Endothelial cell of umbilical vein (primary cell): ENCODE data around the gene STAT1.

ENCODE experiments used
- CTCF ChIP-seq, 2 donors: IDR thresholded peaks; 1 replicate in 1 of 2; 2 replicates in 1 of 2; pipeline ENCODE4 v1.5.1; 2011; ENCODE audit warnings: low read length in 2 of 2, mild to moderate bottlenecking in 2 of 2, moderate library complexity in 2 of 2, control low read depth in 1 of 2, inconsistent platforms in 1 of 2, low read depth in 1 of 2; ENCODE audit not compliant: insufficient read depth in 1 of 2; ENCODE audit errors: extremely low read depth in 1 of 2
- EZH2 ChIP-seq: IDR thresholded peaks from 2 replicates; pipeline ENCODE4 v1.6.1; 2012; ENCODE audit warnings: borderline replicate concordance, low read depth, mild to moderate bottlenecking, moderate library complexity, low read length, inconsistent platforms; ENCODE audit not compliant: severe bottlenecking
- GATA2 ChIP-seq: IDR thresholded peaks from 2 replicates; pipeline ENCODE4 v1.7.0; 2011; ENCODE audit warnings: low read depth, mild to moderate bottlenecking, moderate library complexity, mixed read lengths, low read length; ENCODE audit not compliant: insufficient read length, insufficient read depth
- POLR2A ChIP-seq: IDR thresholded peaks from 2 replicates; pipeline ENCODE4 v1.6.1; 2012; ENCODE audit warnings: low read depth, mild to moderate bottlenecking, control low read depth, low read length
- POLR2AphosphoS5 ChIP-seq: IDR thresholded peaks from 2 replicates; pipeline ENCODE4 v1.6.1; 2012; ENCODE audit warnings: low read depth, mild to moderate bottlenecking, control low read depth, low read length, moderate library complexity; ENCODE audit not compliant: insufficient read depth
- TF ChIP-seq, protein P1 (sequence below): IDR thresholded peaks from 2 replicates; pipeline ENCODE4 v1.6.1; 2011; ENCODE audit not compliant: insufficient read depth, insufficient read length

DNA sequence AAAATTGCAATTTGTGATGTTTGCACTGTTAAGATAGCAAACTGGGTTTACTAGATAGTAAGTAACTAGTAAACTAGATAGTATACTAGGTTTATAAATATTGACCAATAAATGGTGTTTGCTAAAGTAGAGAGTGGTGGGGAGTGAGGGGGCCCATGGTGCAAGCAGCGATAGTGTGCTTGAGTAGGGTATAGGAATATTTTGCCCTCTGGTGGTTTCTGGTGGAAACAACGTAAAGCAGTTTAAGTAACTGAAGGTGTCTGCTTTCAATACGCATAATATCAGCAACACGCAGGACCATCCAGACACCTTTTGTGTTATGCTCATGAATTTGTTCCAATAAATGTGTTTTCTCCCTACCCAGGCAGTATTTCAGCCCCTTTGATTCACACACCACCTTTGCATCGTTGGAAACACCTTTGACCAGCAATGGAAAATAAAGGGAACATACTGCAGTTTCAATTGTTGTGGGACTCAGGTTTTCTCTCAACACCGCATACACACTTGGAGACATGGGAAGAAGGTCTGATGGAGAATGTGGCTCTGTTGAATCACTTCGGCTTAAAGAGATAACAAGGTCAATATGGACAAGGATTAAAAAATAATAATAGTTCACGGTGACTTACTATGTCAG lies 16.7 kb upstream of the STAT1 start:
- TF ChIP-seq CTCF (IDR thresholded peaks at IDR 0.05; ENCODE audit: extremely low read depth in 1 of 2, insufficient read depth in 1 of 2, low read depth in 1 of 2, low read length in 2 of 2): peak; percentile 50 to 58
- TF ChIP-seq POLR2AphosphoS5: no peak
- TF ChIP-seq, protein P1, sequence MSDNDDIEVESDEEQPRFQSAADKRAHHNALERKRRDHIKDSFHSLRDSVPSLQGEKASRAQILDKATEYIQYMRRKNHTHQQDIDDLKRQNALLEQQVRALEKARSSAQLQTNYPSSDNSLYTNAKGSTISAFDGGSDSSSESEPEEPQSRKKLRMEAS: no peak
- no peak for TF ChIP-seq POLR2A
- TF ChIP-seq EZH2: no peak
- no peak for TF ChIP-seq GATA2
